Measurements from ENCODE around the gene SAE1.

DNA sequence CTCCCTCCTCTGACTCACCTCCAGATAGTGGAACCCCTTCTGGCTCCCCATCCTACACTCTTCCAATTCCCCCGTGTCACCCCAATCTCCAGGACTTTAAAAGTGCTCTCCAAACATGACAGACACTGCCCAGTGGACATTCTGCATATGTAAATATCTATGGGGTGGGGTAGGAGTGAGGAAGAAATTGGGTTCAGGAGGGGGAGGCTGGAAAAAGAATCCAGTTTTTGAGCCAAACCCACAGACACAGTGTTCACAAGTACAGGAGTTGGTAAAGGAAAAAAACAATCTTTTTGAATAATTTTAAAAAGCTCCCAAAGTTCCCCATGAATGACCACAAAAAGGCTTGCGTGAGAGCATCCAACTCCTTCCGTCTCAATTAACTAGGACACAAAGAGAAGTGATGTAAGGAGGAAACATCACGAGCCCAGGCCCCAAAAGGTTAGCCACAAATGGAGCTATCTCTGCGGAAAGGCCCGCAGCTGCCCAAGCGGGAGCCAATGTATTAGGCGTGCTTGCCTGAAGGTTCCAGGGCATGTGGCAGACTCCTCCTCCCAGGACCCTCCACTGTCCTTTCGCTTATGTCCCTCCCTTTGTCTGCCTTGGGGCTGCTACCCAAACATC lies 35.0 kb upstream of the SAE1 start:
- TF ChIP-seq, protein P1, sequence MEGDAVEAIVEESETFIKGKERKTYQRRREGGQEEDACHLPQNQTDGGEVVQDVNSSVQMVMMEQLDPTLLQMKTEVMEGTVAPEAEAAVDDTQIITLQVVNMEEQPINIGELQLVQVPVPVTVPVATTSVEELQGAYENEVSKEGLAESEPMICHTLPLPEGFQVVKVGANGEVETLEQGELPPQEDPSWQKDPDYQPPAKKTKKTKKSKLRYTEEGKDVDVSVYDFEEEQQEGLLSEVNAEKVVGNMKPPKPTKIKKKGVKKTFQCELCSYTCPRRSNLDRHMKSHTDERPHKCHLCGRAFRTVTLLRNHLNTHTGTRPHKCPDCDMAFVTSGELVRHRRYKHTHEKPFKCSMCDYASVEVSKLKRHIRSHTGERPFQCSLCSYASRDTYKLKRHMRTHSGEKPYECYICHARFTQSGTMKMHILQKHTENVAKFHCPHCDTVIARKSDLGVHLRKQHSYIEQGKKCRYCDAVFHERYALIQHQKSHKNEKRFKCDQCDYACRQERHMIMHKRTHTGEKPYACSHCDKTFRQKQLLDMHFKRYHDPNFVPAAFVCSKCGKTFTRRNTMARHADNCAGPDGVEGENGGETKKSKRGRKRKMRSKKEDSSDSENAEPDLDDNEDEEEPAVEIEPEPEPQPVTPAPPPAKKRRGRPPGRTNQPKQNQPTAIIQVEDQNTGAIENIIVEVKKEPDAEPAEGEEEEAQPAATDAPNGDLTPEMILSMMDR (conservative IDR thresholded peaks at IDR 0.05; ENCODE audit: low read depth in 2 of 2), result no peak
- TF ChIP-seq, protein P2, sequence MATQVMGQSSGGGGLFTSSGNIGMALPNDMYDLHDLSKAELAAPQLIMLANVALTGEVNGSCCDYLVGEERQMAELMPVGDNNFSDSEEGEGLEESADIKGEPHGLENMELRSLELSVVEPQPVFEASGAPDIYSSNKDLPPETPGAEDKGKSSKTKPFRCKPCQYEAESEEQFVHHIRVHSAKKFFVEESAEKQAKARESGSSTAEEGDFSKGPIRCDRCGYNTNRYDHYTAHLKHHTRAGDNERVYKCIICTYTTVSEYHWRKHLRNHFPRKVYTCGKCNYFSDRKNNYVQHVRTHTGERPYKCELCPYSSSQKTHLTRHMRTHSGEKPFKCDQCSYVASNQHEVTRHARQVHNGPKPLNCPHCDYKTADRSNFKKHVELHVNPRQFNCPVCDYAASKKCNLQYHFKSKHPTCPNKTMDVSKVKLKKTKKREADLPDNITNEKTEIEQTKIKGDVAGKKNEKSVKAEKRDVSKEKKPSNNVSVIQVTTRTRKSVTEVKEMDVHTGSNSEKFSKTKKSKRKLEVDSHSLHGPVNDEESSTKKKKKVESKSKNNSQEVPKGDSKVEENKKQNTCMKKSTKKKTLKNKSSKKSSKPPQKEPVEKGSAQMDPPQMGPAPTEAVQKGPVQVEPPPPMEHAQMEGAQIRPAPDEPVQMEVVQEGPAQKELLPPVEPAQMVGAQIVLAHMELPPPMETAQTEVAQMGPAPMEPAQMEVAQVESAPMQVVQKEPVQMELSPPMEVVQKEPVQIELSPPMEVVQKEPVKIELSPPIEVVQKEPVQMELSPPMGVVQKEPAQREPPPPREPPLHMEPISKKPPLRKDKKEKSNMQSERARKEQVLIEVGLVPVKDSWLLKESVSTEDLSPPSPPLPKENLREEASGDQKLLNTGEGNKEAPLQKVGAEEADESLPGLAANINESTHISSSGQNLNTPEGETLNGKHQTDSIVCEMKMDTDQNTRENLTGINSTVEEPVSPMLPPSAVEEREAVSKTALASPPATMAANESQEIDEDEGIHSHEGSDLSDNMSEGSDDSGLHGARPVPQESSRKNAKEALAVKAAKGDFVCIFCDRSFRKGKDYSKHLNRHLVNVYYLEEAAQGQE (IDR thresholded peaks at IDR 0.05; ENCODE audit: unreplicated experiment), result no peak
- TF ChIP-seq CREB1 (CRISPR knock-in tag; IDR thresholded peaks at IDR 0.05; ENCODE audit: low read depth), result no peak
- no peak for TF ChIP-seq POLR2AphosphoS5 (IDR thresholded peaks at IDR 0.05; ENCODE audit: low read depth)
- TF ChIP-seq EZH2 (IDR thresholded peaks at IDR 0.05; ENCODE audit: low read depth, unreplicated experiment), result no peak
- no peak for TF ChIP-seq NANOG (IDR thresholded peaks at IDR 0.05; ENCODE audit: borderline replicate concordance)
- TF ChIP-seq, protein P3, sequence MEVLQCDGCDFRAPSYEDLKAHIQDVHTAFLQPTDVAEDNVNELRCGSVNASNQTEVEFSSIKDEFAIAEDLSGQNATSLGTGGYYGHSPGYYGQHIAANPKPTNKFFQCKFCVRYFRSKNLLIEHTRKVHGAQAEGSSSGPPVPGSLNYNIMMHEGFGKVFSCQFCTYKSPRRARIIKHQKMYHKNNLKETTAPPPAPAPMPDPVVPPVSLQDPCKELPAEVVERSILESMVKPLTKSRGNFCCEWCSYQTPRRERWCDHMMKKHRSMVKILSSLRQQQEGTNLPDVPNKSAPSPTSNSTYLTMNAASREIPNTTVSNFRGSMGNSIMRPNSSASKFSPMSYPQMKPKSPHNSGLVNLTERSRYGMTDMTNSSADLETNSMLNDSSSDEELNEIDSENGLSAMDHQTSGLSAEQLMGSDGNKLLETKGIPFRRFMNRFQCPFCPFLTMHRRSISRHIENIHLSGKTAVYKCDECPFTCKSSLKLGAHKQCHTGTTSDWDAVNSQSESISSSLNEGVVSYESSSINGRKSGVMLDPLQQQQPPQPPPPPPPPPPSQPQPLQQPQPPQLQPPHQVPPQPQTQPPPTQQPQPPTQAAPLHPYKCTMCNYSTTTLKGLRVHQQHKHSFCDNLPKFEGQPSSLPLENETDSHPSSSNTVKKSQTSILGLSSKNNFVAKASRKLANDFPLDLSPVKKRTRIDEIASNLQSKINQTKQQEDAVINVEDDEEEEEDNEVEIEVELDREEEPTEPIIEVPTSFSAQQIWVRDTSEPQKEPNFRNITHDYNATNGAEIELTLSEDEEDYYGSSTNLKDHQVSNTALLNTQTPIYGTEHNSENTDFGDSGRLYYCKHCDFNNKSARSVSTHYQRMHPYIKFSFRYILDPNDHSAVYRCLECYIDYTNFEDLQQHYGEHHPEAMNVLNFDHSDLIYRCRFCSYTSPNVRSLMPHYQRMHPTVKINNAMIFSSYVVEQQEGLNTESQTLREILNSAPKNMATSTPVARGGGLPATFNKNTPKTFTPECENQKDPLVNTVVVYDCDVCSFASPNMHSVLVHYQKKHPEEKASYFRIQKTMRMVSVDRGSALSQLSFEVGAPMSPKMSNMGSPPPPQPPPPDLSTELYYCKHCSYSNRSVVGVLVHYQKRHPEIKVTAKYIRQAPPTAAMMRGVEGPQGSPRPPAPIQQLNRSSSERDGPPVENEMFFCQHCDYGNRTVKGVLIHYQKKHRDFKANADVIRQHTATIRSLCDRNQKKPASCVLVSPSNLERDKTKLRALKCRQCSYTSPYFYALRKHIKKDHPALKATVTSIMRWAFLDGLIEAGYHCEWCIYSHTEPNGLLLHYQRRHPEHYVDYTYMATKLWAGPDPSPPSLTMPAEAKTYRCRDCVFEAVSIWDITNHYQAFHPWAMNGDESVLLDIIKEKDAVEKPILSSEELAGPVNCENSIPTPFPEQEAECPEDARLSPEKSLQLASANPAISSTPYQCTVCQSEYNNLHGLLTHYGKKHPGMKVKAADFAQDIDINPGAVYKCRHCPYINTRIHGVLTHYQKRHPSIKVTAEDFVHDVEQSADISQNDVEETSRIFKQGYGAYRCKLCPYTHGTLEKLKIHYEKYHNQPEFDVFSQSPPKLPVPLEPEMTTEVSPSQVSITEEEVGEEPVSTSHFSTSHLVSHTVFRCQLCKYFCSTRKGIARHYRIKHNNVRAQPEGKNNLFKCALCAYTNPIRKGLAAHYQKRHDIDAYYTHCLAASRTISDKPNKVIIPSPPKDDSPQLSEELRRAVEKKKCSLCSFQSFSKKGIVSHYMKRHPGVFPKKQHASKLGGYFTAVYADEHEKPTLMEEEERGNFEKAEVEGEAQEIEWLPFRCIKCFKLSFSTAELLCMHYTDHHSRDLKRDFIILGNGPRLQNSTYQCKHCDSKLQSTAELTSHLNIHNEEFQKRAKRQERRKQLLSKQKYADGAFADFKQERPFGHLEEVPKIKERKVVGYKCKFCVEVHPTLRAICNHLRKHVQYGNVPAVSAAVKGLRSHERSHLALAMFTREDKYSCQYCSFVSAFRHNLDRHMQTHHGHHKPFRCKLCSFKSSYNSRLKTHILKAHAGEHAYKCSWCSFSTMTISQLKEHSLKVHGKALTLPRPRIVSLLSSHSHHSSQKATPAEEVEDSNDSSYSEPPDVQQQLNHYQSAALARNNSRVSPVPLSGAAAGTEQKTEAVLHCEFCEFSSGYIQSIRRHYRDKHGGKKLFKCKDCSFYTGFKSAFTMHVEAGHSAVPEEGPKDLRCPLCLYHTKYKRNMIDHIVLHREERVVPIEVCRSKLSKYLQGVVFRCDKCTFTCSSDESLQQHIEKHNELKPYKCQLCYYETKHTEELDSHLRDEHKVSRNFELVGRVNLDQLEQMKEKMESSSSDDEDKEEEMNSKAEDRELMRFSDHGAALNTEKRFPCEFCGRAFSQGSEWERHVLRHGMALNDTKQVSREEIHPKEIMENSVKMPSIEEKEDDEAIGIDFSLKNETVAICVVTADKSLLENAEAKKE (CRISPR knock-in tag; IDR thresholded peaks at IDR 0.05), result no peak
- TF ChIP-seq EZH2phosphoT487 (IDR thresholded peaks at IDR 0.05; ENCODE audit: unreplicated experiment), result no peak
- TF ChIP-seq JUNB (IDR thresholded peaks at IDR 0.05; ENCODE audit: unreplicated experiment), result no peak
- no peak for TF ChIP-seq STAT1 (IDR thresholded peaks at IDR 0.05; ENCODE audit: unreplicated experiment)

Measured in GM23338 (cell line).